ENCODE measurements around the gene MIGA1.
A peak's percentile ranks its signal among the peaks of the same experiment; 100 is the strongest.
"Not testable (repeated sequence)": the region's sequence is repeated elsewhere in the genome, so short reads cannot be mapped to it uniquely, and the experiment has no call there.

Gene MIGA1

GRCh38 chr1:77779529-77780281 is at the start of gene MIGA1:
TSS of gene MIGA1 (plus strand) at chr1:77779649. CDS start at chr1:77783253, 3,604 bp downstream.
- DNase-seq (ENCODE audit: low read depth) = peak; percentile 72

GRCh38 chr1:77732090-77732489 is 47.4 kb upstream of the MIGA1 start:
- no peak for DNase-seq (ENCODE audit: low read depth)

- DNase-seq (ENCODE audit: low read depth) = no peak
These were observed 40.2 kb upstream of the MIGA1 start for GRCh38 chr1:77739235-77739634.

- no peak for DNase-seq (ENCODE audit: low read depth)
These were observed 38.1 kb upstream of the MIGA1 start for GRCh38 chr1:77741316-77741715.

GRCh38 chr1:77742011-77742555 is 37.4 kb upstream of the MIGA1 start:
- DNase-seq (ENCODE audit: low read depth) = no peak

- DNase-seq (ENCODE audit: low read depth) = no peak
These were observed 34.9 kb upstream of the MIGA1 start for GRCh38 chr1:77744576-77744975.

GRCh38 chr1:77749489-77749888 is 30.0 kb upstream of the MIGA1 start:
- not testable (repeated sequence) for DNase-seq (ENCODE audit: low read depth)

- DNase-seq (ENCODE audit: low read depth) = no peak
These were observed 23.2 kb upstream of the MIGA1 start for GRCh38 chr1:77756052-77756754.

GRCh38 chr1:77757066-77757584 is 22.3 kb upstream of the MIGA1 start:
- DNase-seq (ENCODE audit: low read depth) = no peak

GRCh38 chr1:77757603-77758002 is 21.8 kb upstream of the MIGA1 start:
- no peak for DNase-seq (ENCODE audit: low read depth)

GRCh38 chr1:77759071-77760028 is 20.1 kb upstream of the MIGA1 start, which contains the start of gene USP33:
TSS of gene USP33 (minus strand) at chr1:77759852. CDS start at chr1:77741697, 18,155 bp downstream.
- DNase-seq (ENCODE audit: low read depth) = peak; percentile 78

- DNase-seq (ENCODE audit: low read depth) = no peak
These were observed 17.4 kb upstream of the MIGA1 start for GRCh38 chr1:77762072-77762476.

- no peak for DNase-seq (ENCODE audit: low read depth)
These were observed 11.4 kb upstream of the MIGA1 start for GRCh38 chr1:77768006-77768405.

- no peak for DNase-seq (ENCODE audit: low read depth)
These were observed 3.3 kb upstream of the MIGA1 start for GRCh38 chr1:77776007-77776700.

GRCh38 chr1:77781683-77782082 is 2.2 kb downstream of the MIGA1 start:
- no peak for DNase-seq (ENCODE audit: low read depth)

- DNase-seq (ENCODE audit: low read depth) = no peak
These were observed 3.7 kb downstream of the MIGA1 start for GRCh38 chr1:77783141-77783540.

GRCh38 chr1:77786093-77786741 is 6.8 kb downstream of the MIGA1 start:
- not testable (repeated sequence) for DNase-seq (ENCODE audit: low read depth)

GRCh38 chr1:77794550-77794949 is 15.1 kb downstream of the MIGA1 start:
- DNase-seq (ENCODE audit: low read depth) = no peak

GRCh38 chr1:77796695-77797405 is 17.4 kb downstream of the MIGA1 start:
- no peak for DNase-seq (ENCODE audit: low read depth)

GRCh38 chr1:77797991-77798390 is 18.5 kb downstream of the MIGA1 start:
- no peak for DNase-seq (ENCODE audit: low read depth)

Data from stimulated activated CD8-positive, alpha-beta memory T cell treated with anti-CD3 and anti-CD28 coated beads, Interleukin-15, amount 100 ng/mL, for 1 hour (primary cell).